Osteocyte (in vitro differentiated cells): ENCODE measurements around the gene MCRIP2. TPM values are rescaled to one million over a fixed set of nuclear protein-coding genes. Genes with fewer than 3 reads are reported as not detected.
"Not testable (repeated sequence)": the region's sequence is repeated elsewhere in the genome, so short reads cannot be mapped to it uniquely, and the experiment has no call there.

Experiments used
- DNase-seq: peaks from one replicate; pipeline ENCODE4 v3.0.0; 2021; ENCODE audit warnings: mixed read lengths; ENCODE audit not compliant: unreplicated experiment; ENCODE audit errors: extremely low spot score
- H3K27ac Mint-ChIP-seq: one replicate; pipeline ENCODE4 v1.8.0; 2021; ENCODE audit warnings: mild to moderate bottlenecking, mixed read lengths; ENCODE audit not compliant: unreplicated experiment
- H3K27me3 Mint-ChIP-seq: one replicate; pipeline ENCODE4 v1.8.0; 2021; ENCODE audit warnings: mixed read lengths; ENCODE audit not compliant: unreplicated experiment
- H3K36me3 Mint-ChIP-seq: one replicate; pipeline ENCODE4 v1.8.0; 2021; ENCODE audit warnings: mixed read lengths; ENCODE audit not compliant: unreplicated experiment
- H3K4me1 Mint-ChIP-seq: one replicate; pipeline ENCODE4 v1.8.0; 2021; ENCODE audit warnings: mixed read lengths; ENCODE audit not compliant: unreplicated experiment
- H3K4me3 Mint-ChIP-seq: one replicate; pipeline ENCODE4 v1.8.0; 2021; ENCODE audit warnings: mild to moderate bottlenecking, moderate library complexity, mixed read lengths; ENCODE audit not compliant: unreplicated experiment
- H3K9me3 Mint-ChIP-seq: one replicate; pipeline ENCODE4 v1.8.0; 2021; ENCODE audit warnings: mixed read lengths; ENCODE audit not compliant: unreplicated experiment
- total RNA-seq: library from RNA; stranded (reverse); gene quantifications from 2 replicates; pipeline ENCODE4 v1.2.1, GENCODE V29; 2021
- TF ChIP-seq, protein P1 (sequence below): fragments of 200-600 bp; sonication (generic); IDR thresholded peaks from 2 replicates; pipeline ENCODE4 v1.5.0; 2021; ENCODE audit warnings: antibody characterized with exemption, mild to moderate bottlenecking, moderate library complexity

Gene MCRIP2
- total RNA-seq, 1 donor from 2014 or later = 11.3 TPM

DNA sequence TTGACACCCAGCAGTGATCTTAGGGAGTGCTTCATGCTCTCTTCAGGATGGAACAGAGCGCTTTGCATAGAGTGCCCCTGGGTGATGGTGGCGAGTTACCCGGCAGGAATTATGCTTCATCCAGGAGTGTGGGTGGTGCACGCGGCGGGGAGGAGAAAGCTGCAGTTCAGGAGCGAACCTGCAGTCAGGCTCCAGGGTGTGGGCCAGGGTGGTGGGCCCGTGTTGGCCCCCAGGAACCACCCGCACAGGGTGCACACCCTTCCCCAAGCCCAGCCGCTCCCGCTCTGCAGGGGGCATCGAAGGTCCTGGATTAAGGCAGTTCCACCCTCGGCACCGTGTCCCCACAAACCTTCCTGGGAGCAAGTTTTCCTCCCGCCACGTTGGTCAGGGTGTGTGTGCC lies 47.8 kb upstream of the MCRIP2 start:
- no peak overlapping the region for H3K4me3 Mint-ChIP-seq
- H3K27me3 Mint-ChIP-seq = no peaks in the 10 kb centered on the region
- peak overlapping the region; percentile 61 for H3K27ac Mint-ChIP-seq
- DNase-seq = no peak
- H3K4me1 Mint-ChIP-seq = peaks cover 27% of the 10 kb centered on the region
- peaks cover 13% of the 10 kb centered on the region for H3K36me3 Mint-ChIP-seq
- TF ChIP-seq, protein P1, sequence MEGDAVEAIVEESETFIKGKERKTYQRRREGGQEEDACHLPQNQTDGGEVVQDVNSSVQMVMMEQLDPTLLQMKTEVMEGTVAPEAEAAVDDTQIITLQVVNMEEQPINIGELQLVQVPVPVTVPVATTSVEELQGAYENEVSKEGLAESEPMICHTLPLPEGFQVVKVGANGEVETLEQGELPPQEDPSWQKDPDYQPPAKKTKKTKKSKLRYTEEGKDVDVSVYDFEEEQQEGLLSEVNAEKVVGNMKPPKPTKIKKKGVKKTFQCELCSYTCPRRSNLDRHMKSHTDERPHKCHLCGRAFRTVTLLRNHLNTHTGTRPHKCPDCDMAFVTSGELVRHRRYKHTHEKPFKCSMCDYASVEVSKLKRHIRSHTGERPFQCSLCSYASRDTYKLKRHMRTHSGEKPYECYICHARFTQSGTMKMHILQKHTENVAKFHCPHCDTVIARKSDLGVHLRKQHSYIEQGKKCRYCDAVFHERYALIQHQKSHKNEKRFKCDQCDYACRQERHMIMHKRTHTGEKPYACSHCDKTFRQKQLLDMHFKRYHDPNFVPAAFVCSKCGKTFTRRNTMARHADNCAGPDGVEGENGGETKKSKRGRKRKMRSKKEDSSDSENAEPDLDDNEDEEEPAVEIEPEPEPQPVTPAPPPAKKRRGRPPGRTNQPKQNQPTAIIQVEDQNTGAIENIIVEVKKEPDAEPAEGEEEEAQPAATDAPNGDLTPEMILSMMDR = no peak
- H3K9me3 Mint-ChIP-seq = no peaks in the 10 kb centered on the region

DNA sequence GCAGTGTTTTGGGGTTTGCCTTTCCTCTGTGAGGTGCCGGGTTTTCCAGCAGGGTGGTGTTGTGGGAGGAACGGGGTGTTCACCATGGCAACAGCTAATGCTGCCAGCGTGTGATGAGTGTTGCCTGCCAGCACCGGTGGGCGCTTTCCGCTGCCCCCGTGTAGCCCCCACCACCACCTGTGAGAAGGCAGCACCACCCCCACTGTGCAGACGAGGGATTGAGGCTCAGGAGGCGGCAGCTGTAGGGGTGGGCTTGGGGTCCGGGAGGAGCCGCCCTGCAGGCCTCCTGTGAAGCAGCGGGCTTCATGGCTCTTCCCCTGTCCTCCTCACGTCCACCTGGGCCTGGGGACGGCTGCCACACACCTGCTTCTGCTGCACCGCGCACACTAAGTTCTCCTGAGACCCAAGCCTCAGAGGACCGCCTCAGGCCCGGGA lies 46.5 kb upstream of the MCRIP2 start:
- Mint-ChIP-seq H3K27ac (no peak overlapping the region), H3K9me3 (no peaks in the 10 kb centered on the region), H3K4me3 (no peak overlapping the region), H3K4me1 (peaks cover 27% of the 10 kb centered on the region), H3K27me3 (no peaks in the 10 kb centered on the region), H3K36me3 (peaks cover 14% of the 10 kb centered on the region)
- no peak for DNase-seq
- TF ChIP-seq, protein P1 = no peak

- Mint-ChIP-seq H3K27me3 (no peaks in the 10 kb centered on the region), H3K27ac (no peak overlapping the region)
These were observed 45.5 kb upstream of the MCRIP2 start for GRCh38 chr16:595942-596735.

GRCh38 chr16:596736-597060 lies 44.9 kb upstream of the MCRIP2 start:
- Mint-ChIP-seq H3K36me3 (peaks cover 14% of the 10 kb centered on the region), H3K27me3 (no peaks in the 10 kb centered on the region), H3K4me1 (peaks cover 17% of the 10 kb centered on the region), H3K9me3 (no peaks in the 10 kb centered on the region), H3K4me3 (no peak overlapping the region), H3K27ac (no peak overlapping the region)
- DNase-seq = no peak
- TF ChIP-seq, protein P1 = no peak

More at GRCh38 chr16:595942-596735, 45.5 kb upstream of the MCRIP2 start:
- H3K4me3 Mint-ChIP-seq = no peak overlapping the region
- H3K9me3 Mint-ChIP-seq = no peaks in the 10 kb centered on the region
- peaks cover 14% of the 10 kb centered on the region for H3K36me3 Mint-ChIP-seq
- peaks cover 19% of the 10 kb centered on the region for H3K4me1 Mint-ChIP-seq
- no peak for DNase-seq
- TF ChIP-seq, protein P1 = no peak

- peaks cover 11% of the 10 kb centered on the region for H3K4me1 Mint-ChIP-seq
- not testable (repeated sequence) for H3K9me3 Mint-ChIP-seq, H3K27me3 Mint-ChIP-seq, DNase-seq, H3K27ac Mint-ChIP-seq, H3K4me3 Mint-ChIP-seq
- H3K36me3 Mint-ChIP-seq = peaks cover 14% of the 10 kb centered on the region
These were observed 44.0 kb upstream of the MCRIP2 start for GRCh38 chr16:597655-598054.
